ENCODE data around the gene PARD3B. TPM values are rescaled to one million over a fixed set of nuclear protein-coding genes. Genes with fewer than 3 reads are reported as not detected.

PARD3B gene
- polyA plus RNA-seq, 3 donors, result not detected

- no peak for TF ChIP-seq CTCF (IDR thresholded peaks at IDR 0.05)
- peaks cover 12 to 23% (median 15%) of the 10 kb centered on the region in 3 donors for H3K27me3 Mint-ChIP-seq (ENCODE audit: low read depth in 3 of 3)
- no peaks in the 10 kb centered on the region for H3K9me3 Mint-ChIP-seq
- H3K36me3 ChIP-seq (replicated peaks in 1 of 2; ENCODE audit: control insufficient read depth in 1 of 2, insufficient read depth in 2 of 2, low read length in 2 of 2), result no peaks in the 10 kb centered on the region
- DNase-seq, result no peak
- peaks cover 7 to 14% of the 10 kb centered on the region in 2 donors for H3K27me3 ChIP-seq (ENCODE audit: control insufficient read depth in 2 of 2, insufficient read depth in 2 of 2, low read length in 2 of 2)
- H3K36me3 Mint-ChIP-seq, result no peaks in the 10 kb centered on the region
- H3K79me2 ChIP-seq (ENCODE audit: insufficient read depth, low read length), result no peaks in the 10 kb centered on the region
- no peaks in the 10 kb centered on the region for H4K20me1 ChIP-seq (ENCODE audit: insufficient read depth, low read length)
- H3K9me3 ChIP-seq (replicated peaks in 1 of 2; ENCODE audit: control insufficient read depth in 1 of 2, insufficient read depth in 1 of 2, low read length in 2 of 2), result no peaks in the 10 kb centered on the region
- no peak overlapping the region for H3K27ac Mint-ChIP-seq
- no peak overlapping the region for H3K9ac ChIP-seq (ENCODE audit: insufficient read depth, low read length, poor library complexity, severe bottlenecking)
- H2AFZ ChIP-seq (ENCODE audit: insufficient read depth, low read depth, low read length, poor library complexity, severe bottlenecking), result no peak overlapping the region
- H3K27ac ChIP-seq (ENCODE audit: low read depth in 1 of 2, low read length in 2 of 2), result no peak overlapping the region
- no peak overlapping the region for H3K4me3 Mint-ChIP-seq
- WGBS (ENCODE audit: insufficient coverage), result 100% methylated on average over 1 of the region's 4 CpGs
- H3K4me1 Mint-ChIP-seq, result no peaks in the 10 kb centered on the region
- H3K4me2 ChIP-seq (replicated peaks; ENCODE audit: extremely low read depth, low read length, poor library complexity, severe bottlenecking), result no peak overlapping the region
- intact Hi-C loops (cut with micrococcal nuclease), result no loop called here
- no peak overlapping the region for H3K4me3 ChIP-seq (replicated peaks in 1 of 3; ENCODE audit: low read depth in 2 of 3, low read length in 3 of 3)
- H3K4me1 ChIP-seq (ENCODE audit: control insufficient read depth in 1 of 2, insufficient read depth in 2 of 2, low read length in 2 of 2), result no peaks in the 10 kb centered on the region
These were observed 1069.7 kb downstream of the PARD3B start for GRCh38 chr2:205614965-205615364.

- no peaks in the 10 kb centered on the region for H3K9me3 ChIP-seq (replicated peaks in 1 of 2; ENCODE audit: control insufficient read depth in 1 of 2, insufficient read depth in 1 of 2, low read length in 2 of 2)
- H3K9me3 Mint-ChIP-seq, result peaks cover 0 to 2% (median 0%) of the 10 kb centered on the region in 7 donors
- no peaks in the 10 kb centered on the region for H3K36me3 ChIP-seq (replicated peaks in 1 of 2; ENCODE audit: control insufficient read depth in 1 of 2, insufficient read depth in 2 of 2, low read length in 2 of 2)
- no peak overlapping the region for H3K4me2 ChIP-seq (replicated peaks; ENCODE audit: extremely low read depth, low read length, poor library complexity, severe bottlenecking)
- 86% methylated on average over 1 of the region's 2 CpGs for WGBS (ENCODE audit: insufficient coverage)
- no peak overlapping the region for H2AFZ ChIP-seq (ENCODE audit: insufficient read depth, low read depth, low read length, poor library complexity, severe bottlenecking)
- H3K36me3 Mint-ChIP-seq, result no peaks in the 10 kb centered on the region
- no peak for DNase-seq
- intact Hi-C loops (cut with micrococcal nuclease), result no loop called here
- peaks cover 0 to 2% of the 10 kb centered on the region in 2 donors for H3K27me3 ChIP-seq (ENCODE audit: control insufficient read depth in 2 of 2, insufficient read depth in 2 of 2, low read length in 2 of 2)
- no peak overlapping the region for H3K4me3 Mint-ChIP-seq
- no peak overlapping the region for H3K4me3 ChIP-seq (replicated peaks in 1 of 3; ENCODE audit: low read depth in 2 of 3, low read length in 3 of 3)
- peaks cover 6% of the 10 kb centered on the region in 3 donors for H3K27me3 Mint-ChIP-seq (ENCODE audit: low read depth in 3 of 3)
- H3K79me2 ChIP-seq (ENCODE audit: insufficient read depth, low read length), result no peaks in the 10 kb centered on the region
- H4K20me1 ChIP-seq (ENCODE audit: insufficient read depth, low read length), result no peaks in the 10 kb centered on the region
- no peak overlapping the region for H3K9ac ChIP-seq (ENCODE audit: insufficient read depth, low read length, poor library complexity, severe bottlenecking)
- no peaks in the 10 kb centered on the region for H3K4me1 ChIP-seq (ENCODE audit: control insufficient read depth in 1 of 2, insufficient read depth in 2 of 2, low read length in 2 of 2)
- H3K4me1 Mint-ChIP-seq, result no peaks in the 10 kb centered on the region
- no peak overlapping the region for H3K27ac ChIP-seq (ENCODE audit: low read depth in 1 of 2, low read length in 2 of 2)
- no peak overlapping the region for H3K27ac Mint-ChIP-seq
- TF ChIP-seq CTCF (IDR thresholded peaks at IDR 0.05), result no peak
These were observed 1072.6 kb downstream of the PARD3B start for GRCh38 chr2:205617905-205618304.

All from CD14-positive monocyte (primary cell).